ENCODE measurements around the gene FAM83C.

Gene FAM83C

DNA sequence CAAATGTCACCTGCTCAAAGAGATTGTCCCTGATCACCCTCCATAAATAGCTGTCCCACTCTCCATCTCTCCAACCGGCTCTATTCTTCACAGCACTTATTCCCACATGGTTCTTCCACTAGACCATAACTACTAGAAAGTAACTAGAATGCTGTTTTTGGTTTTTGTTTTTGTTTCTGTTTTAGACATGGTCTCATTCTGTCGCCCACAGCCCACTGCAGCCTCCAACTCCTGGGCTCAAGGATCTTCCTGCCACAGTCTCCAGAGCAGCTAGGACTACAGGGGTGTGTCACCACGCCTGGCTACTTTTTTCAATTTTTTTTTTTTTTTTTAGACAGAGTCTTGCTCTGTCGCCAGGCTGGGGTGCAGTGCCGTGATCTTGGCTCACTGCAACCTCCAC, 53.5 kb downstream of the FAM83C start:
- no peak for DNase-seq (ENCODE audit: extremely low read depth in 1 of 2, low read depth in 1 of 2)

DNA sequence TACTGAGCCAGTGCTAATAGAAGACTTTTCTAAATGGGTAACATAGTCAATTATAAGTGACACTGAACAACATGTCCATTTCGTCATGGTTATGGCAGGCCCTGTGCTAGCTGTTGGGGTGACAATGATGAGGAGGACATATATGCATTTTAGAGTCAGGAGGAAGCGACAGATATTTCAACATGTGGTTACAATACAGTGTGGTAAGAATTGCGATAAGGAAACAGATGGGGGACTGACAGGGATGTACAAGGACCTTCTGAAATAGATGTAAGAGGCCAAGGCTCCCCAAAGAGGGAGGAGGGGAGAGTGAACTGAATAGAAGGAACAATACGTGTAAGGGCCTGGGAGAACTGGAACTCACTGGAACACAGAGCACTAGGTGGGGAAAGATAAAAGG, 54.1 kb downstream of the FAM83C start:
- DNase-seq (ENCODE audit: extremely low read depth in 1 of 2, low read depth in 1 of 2), result no peak

DNA sequence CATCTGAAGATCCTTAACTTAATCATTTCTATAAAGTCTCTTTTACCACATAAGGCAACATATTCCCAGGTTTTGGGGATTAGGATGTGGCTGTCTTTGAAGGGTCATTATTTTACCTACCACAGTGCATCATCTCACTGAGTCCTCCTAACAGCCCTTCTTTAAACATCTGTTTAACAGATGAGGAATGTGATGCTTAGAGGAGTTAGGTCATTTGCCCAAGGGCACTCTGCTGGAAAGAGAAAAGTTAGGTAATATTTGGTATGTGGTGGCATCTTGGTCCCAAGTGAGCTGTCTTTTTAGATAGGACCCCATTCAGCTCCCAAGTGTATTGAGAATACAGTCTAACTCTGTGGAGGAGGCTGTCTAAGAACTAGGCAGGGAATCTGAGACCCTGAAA, 54.7 kb downstream of the FAM83C start:
- no peak for DNase-seq (ENCODE audit: extremely low read depth in 1 of 2, low read depth in 1 of 2)

DNA sequence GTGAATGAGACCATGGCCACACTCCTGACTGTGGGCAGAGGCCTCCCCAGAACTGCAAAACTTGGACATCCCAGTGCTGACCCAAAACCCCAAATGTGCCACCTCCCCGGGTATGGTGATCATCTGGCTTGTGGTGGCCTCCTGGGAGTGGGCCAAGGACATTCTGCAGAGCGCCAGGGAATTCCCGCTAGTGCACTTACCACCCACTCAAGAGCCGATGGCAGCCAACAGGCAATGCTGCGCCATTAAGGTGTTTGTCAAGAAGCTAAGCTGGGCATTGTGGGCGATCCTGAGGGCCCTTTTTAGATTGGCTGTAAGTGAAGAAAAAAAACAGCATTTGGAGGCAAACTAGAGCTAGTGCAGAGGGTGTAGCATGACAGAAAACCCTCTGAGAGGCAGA, 56.3 kb downstream of the FAM83C start:
- DNase-seq (ENCODE audit: extremely low read depth in 1 of 2, low read depth in 1 of 2), result no peak

Data from activated CD8-positive, alpha-beta memory T cell treated with anti-CD3 and anti-CD28 coated beads for 1 hour (primary cell).